SU-DHL-6 (cell line): Measurements from ENCODE around the gene PDGFC.

ENCODE experiments used
- EZH2phosphoT487 ChIP-seq: fragments of 200-600 bp; sonication (generic), shearing (Covaris generic); conservative IDR thresholded peaks from 2 replicates; pipeline ENCODE4 v1.6.1; 2018; ENCODE audit warnings: mild to moderate bottlenecking, antibody characterized with exemption, low read length, moderate library complexity, mixed read lengths
- TF ChIP-seq, protein P1 (sequence below): fragments of 200-600 bp; sonication (generic); IDR thresholded peaks from one replicate; pipeline ENCODE4 v1.5.1; 2017; ENCODE audit warnings: antibody characterized with exemption, mild to moderate bottlenecking, low read length, moderate library complexity; ENCODE audit not compliant: insufficient read depth, poor library complexity, severe bottlenecking

DNA sequence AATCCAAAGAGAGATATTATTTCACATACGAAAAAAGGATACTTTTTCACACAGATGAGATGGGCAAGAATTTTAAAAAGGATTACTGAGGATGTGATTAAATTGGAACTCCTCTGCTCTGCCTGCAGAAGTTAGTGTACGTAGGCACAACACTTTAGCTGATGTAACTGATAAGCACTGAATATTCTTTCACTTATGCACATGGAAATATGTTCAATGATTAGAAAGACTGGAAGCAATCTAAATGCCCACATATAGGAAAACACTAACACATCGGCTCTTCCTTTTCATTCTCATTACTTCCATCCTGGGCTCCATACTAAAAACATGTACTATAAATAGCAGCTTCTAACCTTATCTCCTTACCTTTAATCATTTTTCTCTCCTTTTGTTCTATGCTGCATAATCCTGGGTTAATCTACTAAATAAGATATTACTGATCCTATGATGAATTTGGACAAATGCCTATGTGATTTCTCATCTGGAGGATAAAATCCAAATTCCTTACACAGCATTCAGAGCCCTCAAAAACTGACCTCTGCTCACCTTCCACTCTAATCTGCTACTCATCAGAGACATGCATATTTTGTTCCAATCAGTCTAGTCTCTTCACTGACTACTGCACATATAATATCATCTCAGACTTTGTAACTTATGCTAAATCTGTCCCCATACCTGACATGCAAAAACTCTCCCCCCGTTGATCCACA lies 197.8 kb downstream of the PDGFC start:
- TF ChIP-seq, protein P1, sequence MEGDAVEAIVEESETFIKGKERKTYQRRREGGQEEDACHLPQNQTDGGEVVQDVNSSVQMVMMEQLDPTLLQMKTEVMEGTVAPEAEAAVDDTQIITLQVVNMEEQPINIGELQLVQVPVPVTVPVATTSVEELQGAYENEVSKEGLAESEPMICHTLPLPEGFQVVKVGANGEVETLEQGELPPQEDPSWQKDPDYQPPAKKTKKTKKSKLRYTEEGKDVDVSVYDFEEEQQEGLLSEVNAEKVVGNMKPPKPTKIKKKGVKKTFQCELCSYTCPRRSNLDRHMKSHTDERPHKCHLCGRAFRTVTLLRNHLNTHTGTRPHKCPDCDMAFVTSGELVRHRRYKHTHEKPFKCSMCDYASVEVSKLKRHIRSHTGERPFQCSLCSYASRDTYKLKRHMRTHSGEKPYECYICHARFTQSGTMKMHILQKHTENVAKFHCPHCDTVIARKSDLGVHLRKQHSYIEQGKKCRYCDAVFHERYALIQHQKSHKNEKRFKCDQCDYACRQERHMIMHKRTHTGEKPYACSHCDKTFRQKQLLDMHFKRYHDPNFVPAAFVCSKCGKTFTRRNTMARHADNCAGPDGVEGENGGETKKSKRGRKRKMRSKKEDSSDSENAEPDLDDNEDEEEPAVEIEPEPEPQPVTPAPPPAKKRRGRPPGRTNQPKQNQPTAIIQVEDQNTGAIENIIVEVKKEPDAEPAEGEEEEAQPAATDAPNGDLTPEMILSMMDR, result no peak
- TF ChIP-seq EZH2phosphoT487, result no peak
